Osteocyte (in vitro differentiated cells): ENCODE data around the gene BRINP1. TPM values are rescaled to one million over a fixed set of nuclear protein-coding genes. Genes with fewer than 3 reads are reported as not detected.
A peak's percentile ranks its signal among the peaks of the same experiment; 100 is the strongest.

Source experiments
- DNase-seq: peaks from one replicate; pipeline ENCODE4 v3.0.0; 2021; ENCODE audit warnings: mixed read lengths; ENCODE audit not compliant: unreplicated experiment; ENCODE audit errors: extremely low spot score
- H3K27ac Mint-ChIP-seq: one replicate; pipeline ENCODE4 v1.8.0; 2021; ENCODE audit warnings: mild to moderate bottlenecking, mixed read lengths; ENCODE audit not compliant: unreplicated experiment
- H3K27me3 Mint-ChIP-seq: one replicate; pipeline ENCODE4 v1.8.0; 2021; ENCODE audit warnings: mixed read lengths; ENCODE audit not compliant: unreplicated experiment
- H3K36me3 Mint-ChIP-seq: one replicate; pipeline ENCODE4 v1.8.0; 2021; ENCODE audit warnings: mixed read lengths; ENCODE audit not compliant: unreplicated experiment
- H3K4me1 Mint-ChIP-seq: one replicate; pipeline ENCODE4 v1.8.0; 2021; ENCODE audit warnings: mixed read lengths; ENCODE audit not compliant: unreplicated experiment
- H3K4me3 Mint-ChIP-seq: one replicate; pipeline ENCODE4 v1.8.0; 2021; ENCODE audit warnings: mild to moderate bottlenecking, moderate library complexity, mixed read lengths; ENCODE audit not compliant: unreplicated experiment
- H3K9me3 Mint-ChIP-seq: one replicate; pipeline ENCODE4 v1.8.0; 2021; ENCODE audit warnings: mixed read lengths; ENCODE audit not compliant: unreplicated experiment
- CTCF ChIP-seq: fragments of 200-600 bp; sonication (generic); IDR thresholded peaks from 2 replicates; pipeline ENCODE4 v1.5.0; 2021; ENCODE audit warnings: antibody characterized with exemption, mild to moderate bottlenecking, moderate library complexity
- total RNA-seq: library from RNA; stranded (reverse); gene quantifications from 2 replicates; pipeline ENCODE4 v1.2.1, GENCODE V29; 2021

The BRINP1 gene
- total RNA-seq, 1 donor from 2014 or later, result 0.16 TPM

- H3K36me3 Mint-ChIP-seq, result no peaks in the 10 kb centered on the region
These were observed 77.7 kb downstream of the BRINP1 start for GRCh38 chr9:119291554-119291953.

GRCh38 chr9:119289740-119290433 is 79.3 kb downstream of the BRINP1 start:
- H3K36me3 Mint-ChIP-seq, result no peaks in the 10 kb centered on the region
- TF ChIP-seq CTCF, result peak; percentile 69
- no peak for DNase-seq

More at GRCh38 chr9:119291554-119291953, 77.7 kb downstream of the BRINP1 start:
- TF ChIP-seq CTCF, result no peak
- no peaks in the 10 kb centered on the region for H3K27me3 Mint-ChIP-seq
- no peak for DNase-seq
- no peaks in the 10 kb centered on the region for H3K9me3 Mint-ChIP-seq
- H3K4me1 Mint-ChIP-seq, result no peaks in the 10 kb centered on the region
- H3K27ac Mint-ChIP-seq, result no peak overlapping the region
- no peak overlapping the region for H3K4me3 Mint-ChIP-seq

GRCh38 chr9:119284587-119285337 is 84.5 kb downstream of the BRINP1 start:
- Mint-ChIP-seq H3K27ac (no peak overlapping the region), H3K9me3 (no peaks in the 10 kb centered on the region), H3K27me3 (peaks cover 4% of the 10 kb centered on the region)

More at GRCh38 chr9:119289740-119290433, 79.3 kb downstream of the BRINP1 start:
- no peaks in the 10 kb centered on the region for H3K4me1 Mint-ChIP-seq
- H3K9me3 Mint-ChIP-seq, result no peaks in the 10 kb centered on the region
- no peak overlapping the region for H3K4me3 Mint-ChIP-seq
- H3K27ac Mint-ChIP-seq, result no peak overlapping the region
- H3K27me3 Mint-ChIP-seq, result no peaks in the 10 kb centered on the region

GRCh38 chr9:119284118-119284517 is 85.1 kb downstream of the BRINP1 start:
- Mint-ChIP-seq H3K4me1 (no peaks in the 10 kb centered on the region), H3K27me3 (peaks cover 4% of the 10 kb centered on the region), H3K9me3 (no peaks in the 10 kb centered on the region), H3K4me3 (no peak overlapping the region), H3K27ac (no peak overlapping the region), H3K36me3 (no peaks in the 10 kb centered on the region)
- no peak for DNase-seq
- peak; percentile 11 for TF ChIP-seq CTCF

More at GRCh38 chr9:119284587-119285337, 84.5 kb downstream of the BRINP1 start:
- DNase-seq, result no peak
- TF ChIP-seq CTCF, result no peak
- H3K4me3 Mint-ChIP-seq, result no peak overlapping the region
- no peaks in the 10 kb centered on the region for H3K4me1 Mint-ChIP-seq
- no peaks in the 10 kb centered on the region for H3K36me3 Mint-ChIP-seq
